ENCODE data around the gene MAP3K14. TPM values are rescaled to one million over a fixed set of nuclear protein-coding genes. Genes with fewer than 3 reads are reported as not detected.
"Not testable (repeated sequence)": the region's sequence is repeated elsewhere in the genome, so short reads cannot be mapped to it uniquely, and the experiment has no call there.

Gene MAP3K14
- total RNA-seq, 2 donors from 2014 or later = 6.5 to 9.9 TPM

DNA sequence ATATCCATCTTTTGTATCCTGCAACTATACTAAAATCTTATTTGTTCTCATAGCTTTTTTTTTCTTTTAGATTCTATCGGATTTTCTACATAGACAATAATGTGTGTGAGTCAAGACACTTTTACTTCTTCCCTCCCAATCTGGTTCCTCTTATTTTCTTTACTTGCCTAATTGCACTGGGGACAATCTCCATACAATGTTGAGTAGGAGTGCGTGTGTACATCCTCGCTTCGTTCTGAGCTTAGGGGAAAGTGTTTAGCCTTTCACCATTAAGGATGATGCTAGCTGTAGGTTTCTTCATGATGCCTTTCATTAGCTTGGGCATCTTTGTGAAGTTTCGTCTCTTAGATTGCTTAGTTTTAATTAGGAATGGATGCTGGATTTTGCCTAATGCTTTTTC is 57.8 kb downstream of the MAP3K14 start:
- 44 to 68% methylated on average over 5 of the region's 5 CpGs for WGBS, 2 donors
- intact Hi-C loops (cut with DNase I) = no loop called here
- H3K27me3 ChIP-seq = no peaks in the 10 kb centered on the region
- TF ChIP-seq POLR2A (IDR thresholded peaks at IDR 0.05) (no peak), CTCF (IDR thresholded peaks at IDR 0.05) (no peak)
- H3K9me3 ChIP-seq = no peaks in the 10 kb centered on the region
- peaks cover 0 to 1% of the 10 kb centered on the region in 2 donors for H3K36me3 ChIP-seq (replicated peaks in 1 of 2; ENCODE audit: insufficient read depth in 1 of 2, low read depth in 2 of 2)
- H3K27ac ChIP-seq = no peak overlapping the region
- ATAC-seq (no peak), DNase-seq (no peak)
- peaks cover 15% of the 10 kb centered on the region for H3K4me1 ChIP-seq
- no peak overlapping the region for H3K4me3 ChIP-seq

GRCh38 chr17:45257115-45257514 is 59.7 kb downstream of the MAP3K14 start:
- intact Hi-C loops (cut with DNase I) = no loop called here
- no peaks in the 10 kb centered on the region for H3K36me3 ChIP-seq (replicated peaks in 1 of 2; ENCODE audit: insufficient read depth in 1 of 2, low read depth in 2 of 2)
- no peak overlapping the region for H3K4me3 ChIP-seq
- TF ChIP-seq POLR2A (IDR thresholded peaks at IDR 0.05) = no peak
- TF ChIP-seq CTCF (IDR thresholded peaks at IDR 0.05) = no peak
- no peak for ATAC-seq
- no peaks in the 10 kb centered on the region for H3K27me3 ChIP-seq
- peaks cover 8% of the 10 kb centered on the region for H3K4me1 ChIP-seq
- WGBS, 2 donors = 82 to 86% methylated on average over 16 of the region's 16 CpGs
- no peak overlapping the region for H3K27ac ChIP-seq
- no peak for DNase-seq
- H3K9me3 ChIP-seq = no peaks in the 10 kb centered on the region

DNA sequence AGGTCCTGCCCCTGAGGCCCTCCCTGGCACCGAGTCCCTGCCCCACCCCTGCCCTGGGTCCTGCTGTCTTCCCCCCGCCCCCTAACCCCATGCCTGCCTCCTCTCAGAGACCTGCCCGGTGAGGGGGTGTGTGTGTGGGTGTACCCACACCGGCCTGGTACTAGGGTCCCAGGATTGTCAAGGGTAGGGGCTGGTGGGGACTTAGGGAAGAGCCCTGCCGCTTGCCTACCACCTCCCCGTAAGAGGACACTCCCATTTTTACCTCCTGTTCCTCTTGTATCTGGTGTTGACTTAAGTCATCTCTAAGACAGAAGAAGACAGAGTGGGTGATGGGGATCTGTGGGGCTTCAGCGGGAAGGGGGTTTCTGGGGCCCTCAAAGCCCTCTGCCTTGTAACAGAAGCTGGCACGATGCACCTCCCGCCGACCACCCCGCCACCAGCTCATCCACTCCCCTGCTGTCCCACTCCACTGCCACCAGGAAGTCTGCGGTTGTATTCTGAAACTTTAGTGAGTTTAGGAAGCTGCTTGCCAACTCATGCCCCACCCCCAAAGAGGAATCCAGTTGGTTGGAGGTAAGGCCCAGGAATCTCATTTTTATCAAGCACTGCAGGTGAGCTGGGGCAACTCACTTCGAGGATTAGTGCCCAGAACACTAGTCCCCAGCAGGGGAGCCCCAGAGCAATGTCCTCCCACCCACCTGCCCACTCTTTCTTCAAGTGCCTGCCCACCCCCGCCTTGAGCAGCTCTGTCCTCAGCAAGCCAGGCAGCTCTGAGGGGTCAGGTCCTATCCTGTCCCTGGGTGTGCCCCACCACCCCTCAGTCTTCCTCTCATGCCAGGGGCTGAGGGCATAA is 60.5 kb downstream of the MAP3K14 start:
- TF ChIP-seq POLR2A (IDR thresholded peaks at IDR 0.05) (no peak), CTCF (IDR thresholded peaks at IDR 0.05) (no peak)
- Histone ChIP-seq H3K9me3 (no peaks in the 10 kb centered on the region), H3K36me3 (replicated peaks in 1 of 2; ENCODE audit: insufficient read depth in 1 of 2, low read depth in 2 of 2) (no peaks in the 10 kb centered on the region), H3K27me3 (no peaks in the 10 kb centered on the region), H3K27ac (no peak overlapping the region), H3K4me1 (no peaks in the 10 kb centered on the region), H3K4me3 (no peak overlapping the region)
- intact Hi-C loops (cut with DNase I) = no loop called here
- DNase-seq (no peak), ATAC-seq (no peak)
- WGBS, 2 donors = 83 to 84% methylated on average over 12 to 13 of the region's 14 CpGs

- intact Hi-C loops (cut with DNase I) = no loop called here
- ATAC-seq (no peak), DNase-seq (no peak)
- Histone ChIP-seq H3K27ac (no peak overlapping the region), H3K27me3 (no peaks in the 10 kb centered on the region), H3K36me3 (replicated peaks in 1 of 2; ENCODE audit: insufficient read depth in 1 of 2, low read depth in 2 of 2) (no peaks in the 10 kb centered on the region), H3K9me3 (no peaks in the 10 kb centered on the region), H3K4me1 (no peaks in the 10 kb centered on the region), H3K4me3 (no peak overlapping the region)
- WGBS, 2 donors = 86 to 95% methylated on average over 6 to 8 of the region's 8 CpGs
- no peak for TF ChIP-seq POLR2A (IDR thresholded peaks at IDR 0.05)
- TF ChIP-seq CTCF (IDR thresholded peaks at IDR 0.05) = no peak
Observed at GRCh38 chr17:45255358-45255757, 61.5 kb downstream of the MAP3K14 start.

- WGBS, 2 donors = 92 to 95% methylated on average over 3 to 4 of the region's 4 CpGs
- DNase-seq (no peak), ATAC-seq (no peak)
- TF ChIP-seq CTCF (IDR thresholded peaks at IDR 0.05) (no peak), POLR2A (IDR thresholded peaks at IDR 0.05) (no peak)
- no peak overlapping the region for H3K27ac ChIP-seq
- intact Hi-C loops (cut with DNase I) = no loop called here
- H3K4me3 ChIP-seq = no peak overlapping the region
- H3K9me3 ChIP-seq = no peaks in the 10 kb centered on the region
- no peaks in the 10 kb centered on the region for H3K36me3 ChIP-seq (replicated peaks in 1 of 2; ENCODE audit: insufficient read depth in 1 of 2, low read depth in 2 of 2)
- H3K4me1 ChIP-seq = peaks cover 7% of the 10 kb centered on the region
- no peaks in the 10 kb centered on the region for H3K27me3 ChIP-seq
Observed at GRCh38 chr17:45253879-45254278, 62.9 kb downstream of the MAP3K14 start.

DNA sequence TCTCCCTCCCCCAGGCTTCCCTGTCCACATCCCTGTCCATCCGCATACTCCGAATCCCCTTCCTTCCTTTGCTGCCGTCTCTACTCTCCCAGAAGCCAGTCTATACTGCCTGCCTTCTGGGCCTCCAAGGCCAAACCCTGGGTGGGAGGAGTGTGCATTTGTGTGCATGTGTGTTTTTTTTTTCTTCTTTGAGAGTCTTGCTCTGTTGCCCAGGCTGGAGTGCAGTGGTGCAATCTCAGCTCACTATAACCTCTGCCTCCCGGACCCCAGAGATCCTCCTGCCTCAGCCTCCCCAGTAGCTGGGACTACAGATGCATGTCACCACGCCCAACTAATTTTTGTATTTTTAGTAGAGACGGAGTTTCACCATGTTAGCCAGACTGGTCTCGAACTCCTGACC is 63.6 kb downstream of the MAP3K14 start:
- H3K36me3 ChIP-seq (replicated peaks in 1 of 2; ENCODE audit: insufficient read depth in 1 of 2, low read depth in 2 of 2); H3K9me3 ChIP-seq; intact Hi-C loops (cut with DNase I); H3K4me3 ChIP-seq; ATAC-seq; H3K27ac ChIP-seq; H3K27me3 ChIP-seq; DNase-seq: not testable (repeated sequence)
- 83 to 94% methylated on average over 7 of the region's 7 CpGs for WGBS, 2 donors
- peaks cover 13% of the 10 kb centered on the region for H3K4me1 ChIP-seq
